Liver (tissue), 9 donors: ENCODE results near the gene ADISSP. TPM values are rescaled to one million over a fixed set of nuclear protein-coding genes. Genes with fewer than 3 reads are reported as not detected.

ENCODE experiments used
- DNase-seq: peaks from one replicate; pipeline ENCODE4 v3.0.0-alpha.2; 2017; ENCODE audit warnings: low spot score
- H3K27ac ChIP-seq, 2 donors: one replicate each; pipeline ENCODE4 v1.7.0; 2013; ENCODE audit warnings: inconsistent platforms in 2 of 2, low read length in 2 of 2, control low read depth in 1 of 2, low read depth in 1 of 2, mild to moderate bottlenecking in 1 of 2
- H3K27me3 ChIP-seq, 4 donors: one replicate each; pipeline versions ENCODE4 v1.6.1 to v1.7.0; 2013; ENCODE audit warnings: low read length in 3 of 4, inconsistent platforms in 1 of 4, mild to moderate bottlenecking in 1 of 4, moderate library complexity in 1 of 4; ENCODE audit not compliant: control insufficient read depth in 4 of 4, insufficient read depth in 4 of 4
- H3K36me3 ChIP-seq, 4 donors: one replicate each; pipeline versions ENCODE4 v1.6.1 to v1.7.0; 2013; ENCODE audit warnings: low read length in 3 of 4, mild to moderate bottlenecking in 3 of 4, low read depth in 1 of 4, moderate library complexity in 1 of 4; ENCODE audit not compliant: control insufficient read depth in 4 of 4, insufficient read depth in 3 of 4
- H3K4me1 ChIP-seq, 4 donors: one replicate each; pipeline versions ENCODE4 v1.6.1 to v1.7.0; 2013; ENCODE audit warnings: low read length in 3 of 4, mild to moderate bottlenecking in 3 of 4, moderate library complexity in 1 of 4; ENCODE audit not compliant: control insufficient read depth in 4 of 4, insufficient read depth in 4 of 4
- H3K4me3 ChIP-seq, 3 donors: one replicate each; pipeline versions ENCODE4 v1.6.1 to v1.7.0; 2013; ENCODE audit warnings: low read length in 3 of 3, control low read depth in 1 of 3, low read depth in 1 of 3, mild to moderate bottlenecking in 1 of 3
- H3K9ac ChIP-seq, 2 donors: one replicate each; pipeline ENCODE4 v1.7.0; 2013; ENCODE audit warnings: low read length in 2 of 2, mild to moderate bottlenecking in 2 of 2, moderate library complexity in 2 of 2, control low read depth in 1 of 2, low read depth in 1 of 2
- H3K9me3 ChIP-seq, 4 donors: one replicate each; pipeline versions ENCODE4 v1.6.1 to v1.7.0; 2013; ENCODE audit warnings: low read length in 3 of 4; ENCODE audit not compliant: control insufficient read depth in 4 of 4
- EGR1 ChIP-seq, 2 donors: IDR thresholded peaks; 2 replicates each; pipeline ENCODE4 v1.6.1; 2016 to 2018; ENCODE audit warnings: antibody characterized with exemption in 2 of 2, low read depth in 2 of 2
- FOXA2 ChIP-seq: IDR thresholded peaks from 2 replicates; pipeline ENCODE4 v1.6.1; 2016; ENCODE audit warnings: antibody characterized with exemption
- HNF4A ChIP-seq, 2 donors: conservative IDR thresholded peaks; 2 replicates each; pipeline ENCODE4 v1.6.1; 2016; ENCODE audit warnings: antibody characterized with exemption in 2 of 2, mild to moderate bottlenecking in 2 of 2
- JUND ChIP-seq, 2 donors: IDR thresholded peaks; 2 replicates each; pipeline ENCODE4 v1.6.1; 2016; ENCODE audit warnings: antibody characterized with exemption in 2 of 2
- RAD21 ChIP-seq, 2 donors: IDR thresholded peaks; 2 replicates each; pipeline ENCODE4 v1.6.1; 2016; ENCODE audit warnings: antibody characterized with exemption in 2 of 2, mild to moderate bottlenecking in 2 of 2
- REST ChIP-seq: IDR thresholded peaks from 2 replicates; pipeline ENCODE4 v1.6.1; 2016; ENCODE audit warnings: antibody characterized with exemption, mild to moderate bottlenecking
- RXRA ChIP-seq, 2 donors: IDR thresholded peaks; 2 replicates each; pipeline ENCODE4 v1.6.1; 2017 to 2018; ENCODE audit warnings: antibody characterized with exemption in 2 of 2, mild to moderate bottlenecking in 1 of 2
- TAF1 ChIP-seq: conservative IDR thresholded peaks from 2 replicates; pipeline ENCODE4 v1.6.1; 2016; ENCODE audit warnings: antibody characterized with exemption, mild to moderate bottlenecking
- YY1 ChIP-seq: IDR thresholded peaks from 2 replicates; pipeline ENCODE4 v1.6.1; 2016; ENCODE audit warnings: antibody characterized with exemption, mild to moderate bottlenecking
- ZBTB33 ChIP-seq: IDR thresholded peaks from 2 replicates; pipeline ENCODE4 v1.6.1; 2016; ENCODE audit warnings: antibody characterized with exemption
- WGBS: extraction: QIAGEN DNeasy Blood & Tissue Kit; methylation state at CpG from one replicate; pipeline ENCODE4 v1.1.7; 2013; 5-methylcytosine and 5-hydroxymethylcytosine counted together
- polyA plus RNA-seq, 2 donors: library from polyadenylated mRNA; stranded (reverse) in 1 of 2; unstranded in 1 of 2; fragments of 200-250 nt in 1 of 2; fragments of >200 nt in 1 of 2; fragmentation: Nextera tagmentation in 1 of 2; extraction: Ambion mirVana in 1 of 2; gene quantifications; one replicate each; pipeline versions ENCODE4 v1.2.1 to v1.2.3, GENCODE V29; 2013 to 2015
- total RNA-seq, 2 donors: library from RNA; depleted of rRNA; stranded (reverse); fragments of >200 nt; gene quantifications; one replicate each; pipeline ENCODE4 v1.2.3, GENCODE V29; 2014
- TF ChIP-seq, protein P1 (sequence below): fragments of 150-350 bp; IDR thresholded peaks from 2 replicates; pipeline ENCODE4 v1.5.1; 2017; ENCODE audit warnings: improper control_type of control experiment, low read depth, low read length; ENCODE audit not compliant: missing input control
- TF ChIP-seq, protein P2 (sequence below): IDR thresholded peaks from 2 replicates; pipeline ENCODE4 v1.6.1; 2016; ENCODE audit warnings: antibody characterized with exemption
- donor health status: healthy.
- donor health status: healthy.
- donor health status: healthy.
- donor health status: healthy.
- donor health status: healthy.

Gene ADISSP
- total and polyA plus RNA-seq, 4 donors = 3.8 to 27.3 (median 10.4) TPM

DNA sequence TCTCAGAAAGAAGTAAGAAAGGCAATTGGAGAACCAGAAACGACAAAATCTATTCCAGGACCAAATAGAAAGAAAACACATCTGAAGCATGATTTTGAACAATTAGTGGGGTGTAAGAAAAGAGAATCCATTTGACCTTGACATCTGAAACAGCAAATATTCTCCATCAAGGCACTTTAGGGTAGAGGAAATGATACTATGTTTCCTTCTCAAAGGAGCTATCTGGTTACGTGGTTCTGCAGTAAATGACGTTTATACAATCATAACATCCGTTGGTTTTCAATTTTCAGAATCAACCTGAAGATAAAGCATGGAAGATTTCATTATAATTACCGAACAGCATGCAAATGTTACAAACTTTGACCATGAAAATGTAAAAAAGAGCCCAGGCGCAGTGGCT lies 46.9 kb downstream of the ADISSP start:
- DNase-seq = no peak
- Histone ChIP-seq H3K36me3 (no peaks in the 10 kb centered on the region), H3K27me3 (peaks cover 0 to 3% (median 0%) of the 10 kb centered on the region in 4 donors), H3K27ac (no peak overlapping the region), H3K9me3 (no peaks in the 10 kb centered on the region), H3K9ac (no peak overlapping the region), H3K4me3 (no peak overlapping the region), H3K4me1 (no peaks in the 10 kb centered on the region)
- 62% methylated on average over 6 of the region's 6 CpGs for WGBS
- no peak for TF ChIP-seq RXRA (IDR thresholded peaks at IDR 0.05)
- no peak for TF ChIP-seq TAF1
- TF ChIP-seq FOXA2 = no peak
- no peak for TF ChIP-seq HNF4A (conservative IDR thresholded peaks at IDR 0.05)
- TF ChIP-seq RAD21 (IDR thresholded peaks at IDR 0.05) = no peak
- TF ChIP-seq EGR1 (IDR thresholded peaks at IDR 0.05; ENCODE audit: low read depth in 2 of 2) = no peak
- no peak for TF ChIP-seq ZBTB33
- TF ChIP-seq REST = no peak
- TF ChIP-seq, protein P1, sequence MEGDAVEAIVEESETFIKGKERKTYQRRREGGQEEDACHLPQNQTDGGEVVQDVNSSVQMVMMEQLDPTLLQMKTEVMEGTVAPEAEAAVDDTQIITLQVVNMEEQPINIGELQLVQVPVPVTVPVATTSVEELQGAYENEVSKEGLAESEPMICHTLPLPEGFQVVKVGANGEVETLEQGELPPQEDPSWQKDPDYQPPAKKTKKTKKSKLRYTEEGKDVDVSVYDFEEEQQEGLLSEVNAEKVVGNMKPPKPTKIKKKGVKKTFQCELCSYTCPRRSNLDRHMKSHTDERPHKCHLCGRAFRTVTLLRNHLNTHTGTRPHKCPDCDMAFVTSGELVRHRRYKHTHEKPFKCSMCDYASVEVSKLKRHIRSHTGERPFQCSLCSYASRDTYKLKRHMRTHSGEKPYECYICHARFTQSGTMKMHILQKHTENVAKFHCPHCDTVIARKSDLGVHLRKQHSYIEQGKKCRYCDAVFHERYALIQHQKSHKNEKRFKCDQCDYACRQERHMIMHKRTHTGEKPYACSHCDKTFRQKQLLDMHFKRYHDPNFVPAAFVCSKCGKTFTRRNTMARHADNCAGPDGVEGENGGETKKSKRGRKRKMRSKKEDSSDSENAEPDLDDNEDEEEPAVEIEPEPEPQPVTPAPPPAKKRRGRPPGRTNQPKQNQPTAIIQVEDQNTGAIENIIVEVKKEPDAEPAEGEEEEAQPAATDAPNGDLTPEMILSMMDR = no peak
- TF ChIP-seq JUND (IDR thresholded peaks at IDR 0.05) = no peak
- no peak for TF ChIP-seq YY1
- TF ChIP-seq, protein P2, sequence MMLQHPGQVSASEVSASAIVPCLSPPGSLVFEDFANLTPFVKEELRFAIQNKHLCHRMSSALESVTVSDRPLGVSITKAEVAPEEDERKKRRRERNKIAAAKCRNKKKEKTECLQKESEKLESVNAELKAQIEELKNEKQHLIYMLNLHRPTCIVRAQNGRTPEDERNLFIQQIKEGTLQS = no peak

DNA sequence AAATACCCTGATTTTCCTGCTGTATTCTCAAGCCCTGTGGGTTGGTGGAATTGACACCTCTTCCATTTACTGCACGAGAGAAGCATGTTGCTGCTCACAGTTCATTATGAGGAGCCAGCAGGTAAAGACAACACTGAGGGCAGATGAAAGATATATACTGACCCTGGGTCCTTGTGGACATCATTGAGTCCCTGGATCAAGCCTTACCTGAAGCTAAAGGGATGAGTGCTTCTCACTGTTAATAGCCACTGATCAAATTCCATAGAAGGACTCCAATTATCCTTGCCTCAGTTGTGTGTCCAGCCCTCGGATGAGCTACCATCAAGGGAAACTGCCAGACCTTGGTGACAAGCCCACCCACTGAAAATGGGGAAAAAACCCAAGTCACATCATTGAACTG lies 47.5 kb downstream of the ADISSP start:
- no peaks in the 10 kb centered on the region for H3K4me1 ChIP-seq
- no peak overlapping the region for H3K4me3 ChIP-seq
- H3K36me3 ChIP-seq = no peaks in the 10 kb centered on the region
- no peak for DNase-seq
- no peaks in the 10 kb centered on the region for H3K9me3 ChIP-seq
- 81% methylated on average over 2 of the region's 2 CpGs for WGBS
- TF ChIP-seq RXRA (IDR thresholded peaks at IDR 0.05) (no peak), RAD21 (IDR thresholded peaks at IDR 0.05) (no peak)
- no peak overlapping the region for H3K9ac ChIP-seq
- H3K27ac ChIP-seq = no peak overlapping the region
- peaks cover 0 to 3% (median 0%) of the 10 kb centered on the region in 4 donors for H3K27me3 ChIP-seq
